ENCODE measurements around the gene MMS19.

The MMS19 gene

GRCh38 chr10:97510686-97511085 lies 12.5 kb upstream of the MMS19 start:
- no peak overlapping the region for H3K4me3 ChIP-seq (ENCODE audit: low read depth, low read length)
- CTCF ChIA-PET = interaction anchor here (0.8 to 3.8 kb wide), 2 partner anchors 14 to 24 kb away, joined by 3 to 14 read pairs; no protein-coding TSS in a partner anchor
- POLR2A ChIA-PET = no interaction called here
- TF ChIP-seq CTCF (IDR thresholded peaks at IDR 0.05; ENCODE audit: insufficient read depth, low read length, missing control alignments) = no peak
- DNase-seq (ENCODE audit: low read depth, low spot score) = no peak

DNA sequence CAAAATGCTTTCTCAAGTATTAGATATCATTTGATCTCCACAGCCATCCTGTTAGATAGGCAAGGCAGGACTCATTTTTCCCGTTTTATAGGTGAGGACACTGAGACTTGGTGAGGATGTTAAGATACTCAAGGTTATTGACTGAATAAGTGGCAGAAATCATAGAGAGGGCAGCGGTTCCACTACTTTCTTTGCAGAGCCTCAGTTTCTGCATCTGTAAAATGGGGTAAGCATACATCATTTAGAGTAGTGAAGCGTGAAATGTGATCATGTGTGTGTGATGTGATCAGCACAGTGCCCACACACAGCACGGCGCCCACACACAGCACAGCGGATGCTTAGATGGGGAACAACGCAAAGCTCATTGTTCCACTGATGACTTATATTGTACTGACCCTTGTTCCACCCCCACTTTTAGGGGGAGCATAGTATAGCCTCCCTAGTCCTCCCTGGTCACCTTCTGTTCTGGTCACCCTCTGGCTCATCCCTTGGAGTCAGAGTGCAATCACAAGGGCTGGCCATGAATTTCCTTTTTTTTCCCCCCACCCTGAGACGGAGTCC lies 11.0 kb upstream of the MMS19 start:
- ChIA-PET POLR2A (no interaction called here), CTCF (interaction anchor here (2.8 to 3.8 kb wide), 2 partner anchors 10 to 26 kb away, joined by 6 to 14 read pairs; partner anchors contain the start of gene UBTD1)
- no peak for DNase-seq (ENCODE audit: low read depth, low spot score)
- no peak for TF ChIP-seq CTCF (IDR thresholded peaks at IDR 0.05; ENCODE audit: insufficient read depth, low read length, missing control alignments)
- no peak overlapping the region for H3K4me3 ChIP-seq (ENCODE audit: low read depth, low read length)

DNA sequence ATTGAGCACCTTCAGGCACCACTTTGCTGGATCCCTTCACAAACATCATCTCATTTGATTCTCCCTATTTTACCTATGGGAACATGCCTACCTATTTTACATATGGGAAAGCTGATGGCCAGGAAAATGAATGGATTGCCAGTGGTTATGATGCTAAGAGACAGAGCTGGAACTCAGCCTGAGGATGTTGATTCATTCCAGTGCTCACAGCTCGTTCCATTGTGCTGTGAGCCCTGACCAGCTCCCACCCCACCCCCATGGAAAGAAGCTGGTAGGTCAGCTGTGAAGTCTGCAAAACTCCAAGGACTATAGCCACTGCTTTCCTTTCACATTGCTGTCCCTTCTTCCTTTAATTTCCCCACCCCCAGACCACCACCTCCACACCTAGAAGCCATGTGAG lies 10.1 kb upstream of the MMS19 start:
- ChIA-PET CTCF (interaction anchor here (0.6 to 3.8 kb wide), 4 partner anchors 9 to 44 kb away, joined by 3 to 14 read pairs (median 6); partner anchors contain the start of gene UBTD1), POLR2A (no interaction called here)
- no peak for TF ChIP-seq CTCF (IDR thresholded peaks at IDR 0.05; ENCODE audit: insufficient read depth, low read length, missing control alignments)
- H3K4me3 ChIP-seq (ENCODE audit: low read depth, low read length) = no peak overlapping the region
- DNase-seq (ENCODE audit: low read depth, low spot score) = no peak

GRCh38 chr10:97506199-97506991 lies 8.2 kb upstream of the MMS19 start:
- ChIA-PET CTCF (interaction anchor here (1.0 to 1.8 kb wide), 6 partner anchors 9 to 66 kb away, joined by 3 to 7 read pairs (median 4); partner anchors contain the start of gene ANKRD2), POLR2A (no interaction called here)
- no peak for DNase-seq (ENCODE audit: low read depth, low spot score)
- H3K4me3 ChIP-seq (ENCODE audit: low read depth, low read length) = no peak overlapping the region
- no peak for TF ChIP-seq CTCF (IDR thresholded peaks at IDR 0.05; ENCODE audit: insufficient read depth, low read length, missing control alignments)

- DNase-seq (ENCODE audit: low read depth, low spot score) = no peak
- ChIA-PET CTCF (interaction anchor here (0.7 to 1.8 kb wide), 9 partner anchors 8 to 68 kb away, joined by 3 to 7 read pairs (median 4); partner anchors contain the start of gene ANKRD2), POLR2A (no interaction called here)
- TF ChIP-seq CTCF (IDR thresholded peaks at IDR 0.05; ENCODE audit: insufficient read depth, low read length, missing control alignments) = no peak
- H3K4me3 ChIP-seq (ENCODE audit: low read depth, low read length) = no peak overlapping the region
Observed at GRCh38 chr10:97505152-97505551, 6.9 kb upstream of the MMS19 start.

- no peak for DNase-seq (ENCODE audit: low read depth, low spot score)
- no peak overlapping the region for H3K4me3 ChIP-seq (ENCODE audit: low read depth, low read length)
- ChIA-PET CTCF (interaction anchor here (1.4 kb wide), 1 partner anchor 11 kb away, joined by 3 read pairs; no protein-coding TSS in a partner anchor), POLR2A (no interaction called here)
- no peak for TF ChIP-seq CTCF (IDR thresholded peaks at IDR 0.05; ENCODE audit: insufficient read depth, low read length, missing control alignments)
Observed at GRCh38 chr10:97503406-97503805, 5.2 kb upstream of the MMS19 start.

Data from AG04449 (cell line).